ENCODE measurements around the gene SLC38A9.

Gene SLC38A9

GRCh38 chr5:55691265-55692105 is 20.6 kb downstream of the SLC38A9 start:
- H3K27ac ChIP-seq (ENCODE audit: low read depth, low read length), result no peak overlapping the region
- no peak overlapping the region for H3K4me3 ChIP-seq (ENCODE audit: low read length)
- 93% methylated on average over 1 of the region's 2 CpGs for WGBS
- no peaks in the 10 kb centered on the region; the same call in 1 of the 2 replicates for H3K36me3 ChIP-seq (ENCODE audit: insufficient read depth, low read length)
- no peak overlapping the region for H3K9ac ChIP-seq (ENCODE audit: low read depth, low read length)
- no peaks in the 10 kb centered on the region for H3K27me3 ChIP-seq (ENCODE audit: insufficient read depth, low read length)
- H3K4me1 ChIP-seq (ENCODE audit: insufficient read depth, low read length), result peaks cover 16% of the 10 kb centered on the region
- no peaks in the 10 kb centered on the region for H3K9me3 ChIP-seq (ENCODE audit: insufficient read depth, low read depth, low read length)

- Histone ChIP-seq H3K27me3 (ENCODE audit: insufficient read depth, low read length) (no peaks in the 10 kb centered on the region), H3K27ac (ENCODE audit: low read depth, low read length) (no peak overlapping the region), H3K4me1 (ENCODE audit: insufficient read depth, low read length) (peaks cover 6% of the 10 kb centered on the region), H3K4me3 (ENCODE audit: low read length) (no peak overlapping the region), H3K9me3 (ENCODE audit: insufficient read depth, low read depth, low read length) (no peaks in the 10 kb centered on the region), H3K9ac (ENCODE audit: low read depth, low read length) (no peak overlapping the region), H3K36me3 (ENCODE audit: insufficient read depth, low read length) (peaks cover 6% of the 10 kb centered on the region)
- WGBS, result 100% methylated on average over 1 of the region's 1 CpG
Measured at GRCh38 chr5:55682071-55682470, 30.1 kb downstream of the SLC38A9 start.

- Histone ChIP-seq H3K4me1 (ENCODE audit: insufficient read depth, low read length) (peaks cover 6% of the 10 kb centered on the region), H3K36me3 (ENCODE audit: insufficient read depth, low read length) (peaks cover 6% of the 10 kb centered on the region), H3K27ac (ENCODE audit: low read depth, low read length) (no peak overlapping the region), H3K27me3 (ENCODE audit: insufficient read depth, low read length) (no peaks in the 10 kb centered on the region), H3K9ac (ENCODE audit: low read depth, low read length) (no peak overlapping the region), H3K9me3 (ENCODE audit: insufficient read depth, low read depth, low read length) (no peaks in the 10 kb centered on the region), H3K4me3 (ENCODE audit: low read length) (no peak overlapping the region)
- WGBS, result 92% methylated on average over 1 of the region's 1 CpG
Measured at GRCh38 chr5:55681301-55681700, 30.8 kb downstream of the SLC38A9 start.

GRCh38 chr5:55680353-55680752 is 31.8 kb downstream of the SLC38A9 start:
- Histone ChIP-seq H3K36me3 (ENCODE audit: insufficient read depth, low read length) (peaks cover 6% of the 10 kb centered on the region), H3K4me3 (ENCODE audit: low read length) (no peak overlapping the region), H3K9me3 (ENCODE audit: insufficient read depth, low read depth, low read length) (no peaks in the 10 kb centered on the region), H3K27ac (ENCODE audit: low read depth, low read length) (no peak overlapping the region), H3K4me1 (ENCODE audit: insufficient read depth, low read length) (peaks cover 6% of the 10 kb centered on the region), H3K9ac (ENCODE audit: low read depth, low read length) (peak overlapping the region; percentile 39; the same call in 1 of the 2 replicates), H3K27me3 (ENCODE audit: insufficient read depth, low read length) (no peaks in the 10 kb centered on the region)
- 68% methylated on average over 2 of the region's 2 CpGs for WGBS

GRCh38 chr5:55679556-55679955 is 32.6 kb downstream of the SLC38A9 start:
- Histone ChIP-seq H3K4me3 (ENCODE audit: low read length) (no peak overlapping the region), H3K27me3 (ENCODE audit: insufficient read depth, low read length) (no peaks in the 10 kb centered on the region), H3K27ac (ENCODE audit: low read depth, low read length) (no peak overlapping the region), H3K9ac (ENCODE audit: low read depth, low read length) (no peak overlapping the region), H3K4me1 (ENCODE audit: insufficient read depth, low read length) (peaks cover 6% of the 10 kb centered on the region), H3K36me3 (ENCODE audit: insufficient read depth, low read length) (peaks cover 6% of the 10 kb centered on the region), H3K9me3 (ENCODE audit: insufficient read depth, low read depth, low read length) (no peaks in the 10 kb centered on the region)
- WGBS, result no CpG with 5 or more reads among the region's 1 CpG

- Histone ChIP-seq H3K27ac (ENCODE audit: low read depth, low read length) (no peak overlapping the region), H3K27me3 (ENCODE audit: insufficient read depth, low read length) (no peaks in the 10 kb centered on the region), H3K9me3 (ENCODE audit: insufficient read depth, low read depth, low read length) (no peaks in the 10 kb centered on the region), H3K4me1 (ENCODE audit: insufficient read depth, low read length) (no peaks in the 10 kb centered on the region), H3K4me3 (ENCODE audit: low read length) (no peak overlapping the region), H3K36me3 (ENCODE audit: insufficient read depth, low read length) (peaks cover 17% of the 10 kb centered on the region), H3K9ac (ENCODE audit: low read depth, low read length) (no peak overlapping the region)
- WGBS, result 83% methylated on average over 1 of the region's 1 CpG
Measured at GRCh38 chr5:55675119-55675518, 37.0 kb downstream of the SLC38A9 start.

GRCh38 chr5:55674340-55674739 is 37.8 kb downstream of the SLC38A9 start:
- H3K9ac ChIP-seq (ENCODE audit: low read depth, low read length), result no peak overlapping the region
- no peak overlapping the region for H3K4me3 ChIP-seq (ENCODE audit: low read length)
- no peak overlapping the region for H3K27ac ChIP-seq (ENCODE audit: low read depth, low read length)
- H3K4me1 ChIP-seq (ENCODE audit: insufficient read depth, low read length), result no peaks in the 10 kb centered on the region
- no peaks in the 10 kb centered on the region for H3K27me3 ChIP-seq (ENCODE audit: insufficient read depth, low read length)
- H3K9me3 ChIP-seq (ENCODE audit: insufficient read depth, low read depth, low read length), result no peaks in the 10 kb centered on the region
- peaks cover 22% of the 10 kb centered on the region for H3K36me3 ChIP-seq (ENCODE audit: insufficient read depth, low read length)
- 79% methylated on average over 2 of the region's 2 CpGs for WGBS

- Histone ChIP-seq H3K36me3 (ENCODE audit: insufficient read depth, low read length) (peaks cover 33% of the 10 kb centered on the region), H3K9ac (ENCODE audit: low read depth, low read length) (no peak overlapping the region), H3K27me3 (ENCODE audit: insufficient read depth, low read length) (no peaks in the 10 kb centered on the region), H3K27ac (ENCODE audit: low read depth, low read length) (no peak overlapping the region), H3K9me3 (ENCODE audit: insufficient read depth, low read depth, low read length) (no peaks in the 10 kb centered on the region), H3K4me1 (ENCODE audit: insufficient read depth, low read length) (peaks cover 4% of the 10 kb centered on the region; the same call in 1 of the 2 replicates), H3K4me3 (ENCODE audit: low read length) (no peak overlapping the region)
- WGBS, result 92% methylated on average over 2 of the region's 2 CpGs
Measured at GRCh38 chr5:55672477-55672911, 39.6 kb downstream of the SLC38A9 start.

- peaks cover 38% of the 10 kb centered on the region for H3K36me3 ChIP-seq (ENCODE audit: insufficient read depth, low read length)
- H3K4me1 ChIP-seq (ENCODE audit: insufficient read depth, low read length), result peaks cover 4% of the 10 kb centered on the region; the same call in 1 of the 2 replicates
- 96% methylated on average over 1 of the region's 1 CpG for WGBS
- no peak overlapping the region for H3K4me3 ChIP-seq (ENCODE audit: low read length)
- H3K27me3 ChIP-seq (ENCODE audit: insufficient read depth, low read length), result no peaks in the 10 kb centered on the region
- H3K9ac ChIP-seq (ENCODE audit: low read depth, low read length), result no peak overlapping the region
- H3K9me3 ChIP-seq (ENCODE audit: insufficient read depth, low read depth, low read length), result no peaks in the 10 kb centered on the region
- no peak overlapping the region for H3K27ac ChIP-seq (ENCODE audit: low read depth, low read length)
Measured at GRCh38 chr5:55671975-55672374, 40.1 kb downstream of the SLC38A9 start.

GRCh38 chr5:55668356-55668755 is 43.8 kb downstream of the SLC38A9 start:
- Histone ChIP-seq H3K27me3 (ENCODE audit: insufficient read depth, low read length) (no peaks in the 10 kb centered on the region), H3K9me3 (ENCODE audit: insufficient read depth, low read depth, low read length) (no peaks in the 10 kb centered on the region), H3K36me3 (ENCODE audit: insufficient read depth, low read length) (peaks cover 50% of the 10 kb centered on the region), H3K4me1 (ENCODE audit: insufficient read depth, low read length) (peaks cover 4% of the 10 kb centered on the region; the same call in 1 of the 2 replicates), H3K4me3 (ENCODE audit: low read length) (no peak overlapping the region), H3K27ac (ENCODE audit: low read depth, low read length) (no peak overlapping the region), H3K9ac (ENCODE audit: low read depth, low read length) (no peak overlapping the region)

- Histone ChIP-seq H3K4me3 (ENCODE audit: low read length) (no peak overlapping the region), H3K4me1 (ENCODE audit: insufficient read depth, low read length) (peaks cover 4% of the 10 kb centered on the region; the same call in 1 of the 2 replicates), H3K9ac (ENCODE audit: low read depth, low read length) (no peak overlapping the region), H3K36me3 (ENCODE audit: insufficient read depth, low read length) (peaks cover 50% of the 10 kb centered on the region), H3K27ac (ENCODE audit: low read depth, low read length) (no peak overlapping the region), H3K9me3 (ENCODE audit: insufficient read depth, low read depth, low read length) (no peaks in the 10 kb centered on the region), H3K27me3 (ENCODE audit: insufficient read depth, low read length) (no peaks in the 10 kb centered on the region)
- WGBS, result 90% methylated on average over 3 of the region's 3 CpGs
Measured at GRCh38 chr5:55667938-55668337, 44.2 kb downstream of the SLC38A9 start.
